Ovary (tissue), 9 donors: ENCODE data around the gene PGAM5. TPM values are rescaled to one million over a fixed set of nuclear protein-coding genes. Genes with fewer than 3 reads are reported as not detected.
"Not testable (repeated sequence)": the region's sequence is repeated elsewhere in the genome, so short reads cannot be mapped to it uniquely, and the experiment has no call there.

Source experiments
- DNase-seq, 5 donors: peaks; one replicate each; pipeline ENCODE4 v3.0.0-alpha.2; 2019 to 2020
- H3K27ac ChIP-seq, 2 donors: fragments of 200-600 bp; one replicate each; pipeline versions ENCODE4 v1.5.1 to v1.8.0; 2019 to 2022
- H3K27me3 ChIP-seq: fragments of 200-600 bp; one replicate; pipeline ENCODE4 v1.8.0; 2022
- H3K36me3 ChIP-seq: fragments of 200-600 bp; sonication (generic); one replicate; pipeline ENCODE4 v1.5.1; 2019
- H3K4me1 ChIP-seq: one replicate; pipeline ENCODE4 v1.8.1; 2013; ENCODE audit warnings: mild to moderate bottlenecking, moderate library complexity; ENCODE audit not compliant: insufficient read depth
- H3K4me3 ChIP-seq: fragments of 200-600 bp; sonication (generic); one replicate; pipeline ENCODE4 v1.5.1; 2017
- H3K9me3 ChIP-seq, 2 donors: fragments of 200-600 bp in 1 of 2; sonication (generic) in 1 of 2; one replicate each; pipeline versions ENCODE4 v1.5.1 to v1.8.1; 2013 to 2019; ENCODE audit warnings: mild to moderate bottlenecking in 1 of 2, moderate library complexity in 1 of 2
- EP300 ChIP-seq: sonication (generic); formaldehyde crosslinking; IDR thresholded peaks from one replicate; pipeline ENCODE4 v1.6.1; 2017; ENCODE audit warnings: antibody characterized with exemption
- POLR2A ChIP-seq: fragments of 450-650 bp; IDR thresholded peaks from one replicate; pipeline ENCODE4 v1.6.1; 2017; ENCODE audit warnings: antibody characterized with exemption, mild to moderate bottlenecking, moderate library complexity
- WGBS, 3 donors: extraction: QIAGEN DNeasy Blood & Tissue Kit in 1 of 3; methylation state at CpG; one replicate each; pipeline versions ENCODE4 v1.1.5 to v1.1.7; 2013 to 2017; 5-methylcytosine and 5-hydroxymethylcytosine counted together
- intact Hi-C, 4 donors: fragments of 100-400 bp; cut with DNase I; formaldehyde crosslinking; loops; one replicate each; pipeline versions ENCODE4 v1.11.0 to v1.15.1; 2022 to 2023
- polyA plus RNA-seq, 2 donors: library from polyadenylated mRNA; stranded (reverse); fragments of 200-250 nt in 1 of 2; fragments of 350-450 nt in 1 of 2; fragmentation: Illumina TruSeq in 1 of 2; extraction: RNeasy Lipid Tissue Mini Kit (QIAGEN cat#74804) in 1 of 2; gene quantifications; one replicate each; pipeline ENCODE4 v1.2.3, GENCODE V29; 2013 to 2014
- total RNA-seq, 7 donors: library from RNA; depleted of rRNA in 2 of 7; stranded (reverse); fragments of >200 nt in 2 of 7; fragmentation: NEBNext Ultra II Directional in 3 of 7; extraction: Animal tissue kit (Norgen Biotek cat#: 25700) in 3 of 7; gene quantifications; one replicate each; pipeline versions ENCODE4 v1.1.0 to v1.2.4, GENCODE V29; 2016 to 2023
- TF ChIP-seq, protein P1 (sequence below), 3 donors: fragments of 450-650 bp in 2 of 3; fragments of 200-600 bp in 1 of 3; IDR thresholded peaks; one replicate each; pipeline versions ENCODE4 v1.5.1 to v1.8.0; 2016 to 2022; ENCODE audit warnings: antibody characterized with exemption in 3 of 3, mild to moderate bottlenecking in 1 of 3
- donor health status: DM: no; HTN: no; CAD: no; lungs with moderate emphysema.
- donor health status: DM: no; HTN: no; CAD: no.
- donor health status: Bipolar disorder and iron deficiency.
- donor health status: DM: yes; HTN: yes; CAD: no.
- donor health status: DM: no; HTN: no; CAD: no.
- donor health status: DM: yes; HTN: yes; CAD: no.

Gene PGAM5
- total and polyA plus RNA-seq, 9 donors, result 8.0 to 33.9 (median 18.9) TPM

DNA sequence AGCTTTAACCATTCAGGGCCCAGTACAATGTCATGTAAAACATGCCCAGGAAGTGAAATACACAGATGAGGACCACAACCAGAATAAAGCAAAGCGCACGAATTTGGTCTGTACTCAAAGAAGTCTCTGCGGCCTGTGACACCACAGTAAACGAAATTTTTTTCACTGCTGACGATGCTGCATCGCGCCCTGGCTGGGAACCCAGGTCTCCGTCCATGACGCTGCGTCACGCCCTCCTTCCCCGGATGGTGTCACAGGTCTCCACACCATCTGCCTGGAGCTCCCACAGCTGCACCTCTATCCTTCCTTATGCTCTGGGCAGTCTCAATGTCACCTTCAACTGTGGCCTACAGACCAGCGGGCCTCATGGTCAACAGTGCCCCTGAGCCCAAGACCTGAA lies 33.2 kb downstream of the PGAM5 start:
- no peaks in the 10 kb centered on the region for H3K36me3 ChIP-seq
- WGBS, 3 donors, result 88 to 95% (median 93%) methylated on average over 13 of the region's 13 CpGs
- no peak overlapping the region for H3K27ac ChIP-seq
- H3K9me3 ChIP-seq, result no peaks in the 10 kb centered on the region
- no peaks in the 10 kb centered on the region for H3K4me1 ChIP-seq
- no peak for TF ChIP-seq POLR2A
- no peak for TF ChIP-seq EP300
- intact Hi-C loops, result no loop called here
- no peak overlapping the region for H3K4me3 ChIP-seq
- H3K27me3 ChIP-seq, result no peaks in the 10 kb centered on the region
- no peak for DNase-seq

DNA sequence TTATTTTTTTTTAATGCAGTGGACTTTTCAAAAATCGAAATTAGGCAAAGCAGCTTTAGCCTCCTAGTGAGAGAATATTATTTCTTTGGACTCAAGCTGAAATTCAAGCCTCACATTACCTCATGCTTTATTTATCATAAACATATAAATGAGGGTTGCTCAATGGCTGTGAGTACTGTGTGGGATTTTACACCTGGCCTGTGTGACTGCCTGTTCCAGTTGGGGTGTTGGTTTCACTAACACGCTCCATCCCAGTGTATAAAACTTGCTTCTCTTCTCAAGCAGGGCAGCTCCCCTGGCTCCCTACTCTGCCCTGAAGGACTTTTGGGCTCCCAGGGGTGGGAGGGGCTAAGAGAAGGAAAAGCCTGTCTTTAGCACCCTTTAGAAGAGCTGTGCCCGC lies 36.0 kb downstream of the PGAM5 start:
- WGBS, 3 donors, result 83 to 87% (median 84%) methylated on average over 3 of the region's 3 CpGs
- H3K27me3 ChIP-seq, result no peaks in the 10 kb centered on the region
- no peak overlapping the region for H3K27ac ChIP-seq
- no peak overlapping the region for H3K4me3 ChIP-seq
- no peak for DNase-seq
- TF ChIP-seq POLR2A (no peak), EP300 (no peak)
- TF ChIP-seq, protein P1, sequence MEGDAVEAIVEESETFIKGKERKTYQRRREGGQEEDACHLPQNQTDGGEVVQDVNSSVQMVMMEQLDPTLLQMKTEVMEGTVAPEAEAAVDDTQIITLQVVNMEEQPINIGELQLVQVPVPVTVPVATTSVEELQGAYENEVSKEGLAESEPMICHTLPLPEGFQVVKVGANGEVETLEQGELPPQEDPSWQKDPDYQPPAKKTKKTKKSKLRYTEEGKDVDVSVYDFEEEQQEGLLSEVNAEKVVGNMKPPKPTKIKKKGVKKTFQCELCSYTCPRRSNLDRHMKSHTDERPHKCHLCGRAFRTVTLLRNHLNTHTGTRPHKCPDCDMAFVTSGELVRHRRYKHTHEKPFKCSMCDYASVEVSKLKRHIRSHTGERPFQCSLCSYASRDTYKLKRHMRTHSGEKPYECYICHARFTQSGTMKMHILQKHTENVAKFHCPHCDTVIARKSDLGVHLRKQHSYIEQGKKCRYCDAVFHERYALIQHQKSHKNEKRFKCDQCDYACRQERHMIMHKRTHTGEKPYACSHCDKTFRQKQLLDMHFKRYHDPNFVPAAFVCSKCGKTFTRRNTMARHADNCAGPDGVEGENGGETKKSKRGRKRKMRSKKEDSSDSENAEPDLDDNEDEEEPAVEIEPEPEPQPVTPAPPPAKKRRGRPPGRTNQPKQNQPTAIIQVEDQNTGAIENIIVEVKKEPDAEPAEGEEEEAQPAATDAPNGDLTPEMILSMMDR (IDR thresholded peaks at IDR 0.05), result no peak
- H3K9me3 ChIP-seq, result no peaks in the 10 kb centered on the region
- H3K4me1 ChIP-seq, result no peaks in the 10 kb centered on the region
- no peaks in the 10 kb centered on the region for H3K36me3 ChIP-seq
- intact Hi-C loops, result loop anchor here in 1 of 4 donors (5.0 kb wide), 1 partner anchor 349 kb away; no protein-coding TSS in a partner anchor

DNA sequence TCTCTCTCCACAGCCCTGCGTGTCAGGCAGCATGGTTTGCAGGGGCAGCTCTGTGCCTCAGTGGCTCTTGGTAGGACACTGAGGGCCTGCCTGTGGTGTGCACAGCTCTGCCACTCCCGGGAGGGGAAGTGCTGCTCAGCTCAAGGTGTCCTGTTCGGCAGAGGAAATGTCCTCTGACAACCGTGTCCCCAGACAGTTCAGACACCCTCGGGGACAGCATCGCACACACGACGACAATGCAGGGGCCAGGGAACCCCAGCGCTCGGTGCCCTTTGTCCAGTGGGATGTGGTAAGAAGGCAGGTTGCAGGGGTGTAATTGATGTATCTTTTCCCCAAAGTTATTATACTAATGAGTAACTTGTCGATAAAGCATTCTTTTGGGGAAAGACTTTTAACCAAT lies 36.8 kb downstream of the PGAM5 start:
- no peak overlapping the region for H3K27ac ChIP-seq
- no peak overlapping the region for H3K4me3 ChIP-seq
- H3K9me3 ChIP-seq, result no peaks in the 10 kb centered on the region
- no peak for TF ChIP-seq POLR2A
- TF ChIP-seq, protein P1 (IDR thresholded peaks at IDR 0.05), result no peak
- TF ChIP-seq EP300, result no peak
- no peak for DNase-seq
- no peaks in the 10 kb centered on the region for H3K4me1 ChIP-seq
- intact Hi-C loops, result loop anchor here in 1 of 4 donors (5.0 kb wide), 1 partner anchor 350 kb away; no protein-coding TSS in a partner anchor
- no peaks in the 10 kb centered on the region for H3K36me3 ChIP-seq
- WGBS, 3 donors, result 91 to 95% (median 92%) methylated on average over 11 of the region's 11 CpGs
- no peaks in the 10 kb centered on the region for H3K27me3 ChIP-seq

DNA sequence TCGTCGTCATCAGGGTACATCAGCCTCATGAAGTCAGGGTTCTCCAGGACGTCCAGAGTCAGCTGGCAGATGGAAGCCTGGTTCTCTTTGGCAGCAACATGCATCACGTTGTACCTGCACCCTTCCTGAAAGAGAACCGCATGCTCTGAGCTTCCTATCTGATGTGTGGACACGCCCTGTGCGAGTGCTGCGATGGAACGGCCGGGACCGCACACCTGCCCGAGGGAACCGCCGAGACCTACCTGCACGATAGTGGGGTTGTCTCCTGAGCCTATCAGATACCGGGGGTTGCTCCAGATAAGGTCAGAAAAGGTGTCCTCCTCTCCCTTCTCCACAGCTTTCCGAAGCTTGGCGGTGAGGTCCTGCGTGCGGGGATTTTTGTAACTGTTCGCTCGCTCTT lies 37.3 kb downstream of the PGAM5 start:
- Histone ChIP-seq H3K9me3 (no peaks in the 10 kb centered on the region), H3K4me1 (no peaks in the 10 kb centered on the region), H3K4me3 (no peak overlapping the region), H3K27ac (no peak overlapping the region), H3K36me3 (no peaks in the 10 kb centered on the region), H3K27me3 (no peaks in the 10 kb centered on the region)
- DNase-seq, result no peak
- TF ChIP-seq POLR2A (no peak), EP300 (no peak)
- TF ChIP-seq, protein P1 (IDR thresholded peaks at IDR 0.05), result no peak
- 89 to 95% (median 90%) methylated on average over 22 of the region's 22 CpGs for WGBS, 3 donors
- intact Hi-C loops, result loop anchor here in 1 of 4 donors (5.0 kb wide), 1 partner anchor 351 kb away; no protein-coding TSS in a partner anchor

DNA sequence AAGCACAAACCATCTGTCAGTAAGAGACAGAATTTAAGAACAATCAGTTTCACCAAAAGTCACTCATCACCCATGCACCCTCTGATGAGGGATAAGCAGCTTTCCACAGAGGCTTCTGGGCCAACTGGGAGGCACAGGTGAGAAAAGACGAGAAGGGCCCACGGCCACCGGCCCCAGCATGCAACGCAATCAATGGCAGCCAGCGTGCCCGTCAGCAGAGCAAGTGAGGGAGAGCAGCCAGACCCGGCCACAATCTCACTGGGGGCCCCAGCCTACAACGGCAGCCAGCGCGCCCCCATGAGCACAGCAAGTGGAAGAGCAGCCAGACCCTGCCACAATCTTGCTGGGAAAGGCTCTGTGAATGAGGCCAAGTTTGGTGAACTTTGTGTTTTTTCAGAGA lies 37.7 kb downstream of the PGAM5 start:
- Histone ChIP-seq H3K27ac (no peak overlapping the region), H3K36me3 (no peaks in the 10 kb centered on the region), H3K4me3 (no peak overlapping the region), H3K27me3 (no peaks in the 10 kb centered on the region), H3K9me3 (no peaks in the 10 kb centered on the region), H3K4me1 (no peaks in the 10 kb centered on the region)
- WGBS, 3 donors, result 83 to 88% (median 86%) methylated on average over 10 of the region's 10 CpGs
- TF ChIP-seq POLR2A (no peak), EP300 (no peak)
- TF ChIP-seq, protein P1 (IDR thresholded peaks at IDR 0.05), result no peak
- intact Hi-C loops, result loop anchor here in 1 of 4 donors (5.0 kb wide), 1 partner anchor 351 kb away; no protein-coding TSS in a partner anchor
- no peak for DNase-seq

DNA sequence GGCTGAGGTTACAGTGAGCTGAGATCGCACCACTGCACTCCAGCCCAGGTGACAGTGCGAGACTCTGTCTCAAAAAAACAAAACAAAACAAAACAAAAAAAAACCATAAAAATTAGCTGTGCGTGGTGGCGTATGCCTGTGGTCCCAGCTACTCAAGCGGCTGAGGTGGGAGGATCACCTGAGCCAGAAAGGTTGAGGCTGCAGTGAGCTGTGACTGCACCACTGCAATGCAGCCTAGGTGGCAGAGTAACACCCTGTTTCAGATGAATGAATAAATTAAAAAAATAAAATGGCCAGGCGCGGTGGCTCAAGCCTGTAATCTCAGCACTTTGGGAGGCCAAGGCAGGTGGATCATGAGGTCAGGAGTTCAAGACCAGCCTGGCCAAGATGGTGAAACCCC lies 43.0 kb downstream of the PGAM5 start:
- H3K4me3 ChIP-seq, H3K27ac ChIP-seq, intact Hi-C loops, H3K36me3 ChIP-seq, DNase-seq, H3K4me1 ChIP-seq, H3K9me3 ChIP-seq, H3K27me3 ChIP-seq: not testable (repeated sequence)
- 92 to 93% (median 92%) methylated on average over 7 of the region's 7 CpGs for WGBS, 3 donors
